ENCODE measurements around the gene USP3.

Gene USP3
- 84.1 to 222 reads per million in 2 experiments for total RNA-seq

GRCh38 chr15:63504247-63504978 is at the start of gene USP3:
Gene USP3, plus strand, starts transcription at chr15:63504593. Its CDS starts 147 bp downstream, at chr15:63504740.
- peak; percentile 91 for DNase-seq (ENCODE audit: low read depth)

- no peak for DNase-seq (ENCODE audit: low read depth)
These were observed 48.1 kb upstream of the USP3 start for GRCh38 chr15:63456258-63456657.

GRCh38 chr15:63457379-63457778 is 47.0 kb upstream of the USP3 start:
- DNase-seq (ENCODE audit: low read depth) = no peak

GRCh38 chr15:63458026-63458425 is 46.4 kb upstream of the USP3 start:
- no peak for DNase-seq (ENCODE audit: low read depth)

- DNase-seq (ENCODE audit: low read depth) = no peak
These were observed 45.5 kb upstream of the USP3 start for GRCh38 chr15:63458794-63459395.

- DNase-seq (ENCODE audit: low read depth) = no peak
These were observed 43.9 kb upstream of the USP3 start for GRCh38 chr15:63460210-63461155.

GRCh38 chr15:63461230-63461985 is 43.0 kb upstream of the USP3 start:
- no peak for DNase-seq (ENCODE audit: low read depth)

- DNase-seq (ENCODE audit: low read depth) = no peak
These were observed 42.3 kb upstream of the USP3 start for GRCh38 chr15:63462088-63462487.

- no peak for DNase-seq (ENCODE audit: low read depth)
These were observed 41.4 kb upstream of the USP3 start for GRCh38 chr15:63463036-63463435.

GRCh38 chr15:63463793-63464192 is 40.6 kb upstream of the USP3 start:
- DNase-seq (ENCODE audit: low read depth) = no peak

GRCh38 chr15:63465104-63465503 is 39.3 kb upstream of the USP3 start:
- DNase-seq (ENCODE audit: low read depth) = no peak

- DNase-seq (ENCODE audit: low read depth) = peak; percentile 37
These were observed 37.8 kb upstream of the USP3 start for GRCh38 chr15:63466378-63467192.

GRCh38 chr15:63469190-63469589 is 35.2 kb upstream of the USP3 start:
- DNase-seq (ENCODE audit: low read depth) = no peak

GRCh38 chr15:63469984-63470383 is 34.4 kb upstream of the USP3 start:
- DNase-seq (ENCODE audit: low read depth) = no peak

GRCh38 chr15:63473007-63473748 is 31.2 kb upstream of the USP3 start:
- no peak for DNase-seq (ENCODE audit: low read depth)

- DNase-seq (ENCODE audit: low read depth) = no peak
These were observed 30.7 kb upstream of the USP3 start for GRCh38 chr15:63473749-63473998.

- peak; percentile 28 for DNase-seq (ENCODE audit: low read depth)
These were observed 30.2 kb upstream of the USP3 start for GRCh38 chr15:63473999-63474809.

GRCh38 chr15:63474810-63475316 is 29.5 kb upstream of the USP3 start:
- DNase-seq (ENCODE audit: low read depth) = no peak

- DNase-seq (ENCODE audit: low read depth) = no peak
These were observed 28.7 kb upstream of the USP3 start for GRCh38 chr15:63475707-63476106.
